Kidney tubule cell (primary cell): ENCODE results near the gene PWP1.
A peak's percentile ranks its signal among the peaks of the same experiment; 100 is the strongest.

ENCODE experiments used
- DNase-seq: peaks from one replicate; pipeline ENCODE4 v3.0.0-alpha.2; 2018; ENCODE audit warnings: low spot score

Gene PWP1

GRCh38 chr12:107735763-107736162 lies 50.2 kb downstream of the PWP1 start:
- DNase-seq = no peak

- DNase-seq = no peak
Measured at GRCh38 chr12:107736914-107737313, 51.3 kb downstream of the PWP1 start.

- DNase-seq = peak; percentile 54
Measured at GRCh38 chr12:107748472-107748871, 62.9 kb downstream of the PWP1 start.

- DNase-seq = peak; percentile 49
Measured at GRCh38 chr12:107749083-107749482, 63.5 kb downstream of the PWP1 start.

GRCh38 chr12:107759410-107759809 lies 73.8 kb downstream of the PWP1 start:
- DNase-seq = peak; percentile 91

- peak; percentile 17 for DNase-seq
Measured at GRCh38 chr12:107760207-107760808, 74.7 kb downstream of the PWP1 start.

- peak; percentile 96 for DNase-seq
Measured at GRCh38 chr12:107760809-107761501, 75.4 kb downstream of the PWP1 start, which contains the start of gene PRDM4. PRDM4 (minus strand) TSS chr12:107761137; CDS start chr12:107760515, 622 bp downstream.

GRCh38 chr12:107761502-107761904 lies 75.9 kb downstream of the PWP1 start:
- no peak for DNase-seq
